HG02623 (cell line): ENCODE results near the gene AGL.
A peak's percentile ranks its signal among the peaks of the same experiment; 100 is the strongest.
"Not testable (repeated sequence)": the region's sequence is repeated elsewhere in the genome, so short reads cannot be mapped to it uniquely, and the experiment has no call there.

Source experiments
- ATAC-seq: cut with Tn5 transposase; IDR thresholded peaks from one replicate; pipeline ENCODE4 v1.9.1; 2021; ENCODE audit warnings: moderate library complexity; ENCODE audit not compliant: unreplicated experiment

AGL gene

GRCh38 chr1:99850459-99851291, 514 bp downstream of the AGL start:
- ATAC-seq = peak; percentile 2

GRCh38 chr1:99851850-99852454, 1.8 kb downstream of the AGL start:
- ATAC-seq = no peak

GRCh38 chr1:99852648-99853047, 2.5 kb downstream of the AGL start:
- ATAC-seq = no peak

GRCh38 chr1:99855914-99856450, 5.8 kb downstream of the AGL start:
- ATAC-seq = no peak

GRCh38 chr1:99857041-99857440, 6.9 kb downstream of the AGL start:
- ATAC-seq = not testable (repeated sequence)

- no peak for ATAC-seq
These were observed 8.1 kb downstream of the AGL start for GRCh38 chr1:99858286-99858685.

GRCh38 chr1:99858881-99859280, 8.7 kb downstream of the AGL start:
- no peak for ATAC-seq

- ATAC-seq = no peak
These were observed 10.5 kb downstream of the AGL start for GRCh38 chr1:99860703-99861102.

- ATAC-seq = no peak
These were observed 17.5 kb downstream of the AGL start for GRCh38 chr1:99867682-99868081.

- no peak for ATAC-seq
These were observed 19.1 kb downstream of the AGL start for GRCh38 chr1:99869304-99869703.

GRCh38 chr1:99869723-99870122, 19.6 kb downstream of the AGL start:
- ATAC-seq = no peak

GRCh38 chr1:99872063-99872462, 21.9 kb downstream of the AGL start:
- ATAC-seq = no peak

GRCh38 chr1:99877568-99877967, 27.4 kb downstream of the AGL start:
- ATAC-seq = no peak

GRCh38 chr1:99886179-99886578, 36.0 kb downstream of the AGL start:
- ATAC-seq = no peak

GRCh38 chr1:99886841-99887240, 36.7 kb downstream of the AGL start:
- no peak for ATAC-seq

GRCh38 chr1:99887890-99888289, 37.7 kb downstream of the AGL start:
- ATAC-seq = no peak

GRCh38 chr1:99891997-99892396, 41.8 kb downstream of the AGL start:
- no peak for ATAC-seq

GRCh38 chr1:99903278-99903677, 53.1 kb downstream of the AGL start:
- not testable (repeated sequence) for ATAC-seq

GRCh38 chr1:99906535-99906934, 56.4 kb downstream of the AGL start:
- ATAC-seq = no peak

GRCh38 chr1:99917214-99917613, 67.1 kb downstream of the AGL start:
- no peak for ATAC-seq

GRCh38 chr1:99919220-99919619, 69.1 kb downstream of the AGL start:
- ATAC-seq = no peak

GRCh38 chr1:99934801-99935200, 84.6 kb downstream of the AGL start:
- ATAC-seq = no peak
